Activated CD4-positive, alpha-beta T cell treated with anti-CD3 and anti-CD28 coated beads, Interleukin-2, Interleukin-6, amounts not matched to agents 100 ng/mL and 50 ng/mL, durations not matched to agents 16 hours and 8 hours (primary cell): ENCODE measurements around the gene ZNF500.

ENCODE experiments used
- DNase-seq: peaks from one replicate; pipeline ENCODE4 v3.0.0-alpha.2; 2020

ZNF500 gene

GRCh38 chr16:4766875-4767628 lies at the start of gene ZNF500:
TSS of gene ZNF500 (minus strand) at chr16:4767162. CDS start at chr16:4765978, 1,184 bp downstream.
- peak; percentile 99 for DNase-seq

GRCh38 chr16:4814542-4815173 lies 47.7 kb upstream of the ZNF500 start:
- DNase-seq, result no peak

- no peak for DNase-seq
Measured at GRCh38 chr16:4814046-4814445, 47.1 kb upstream of the ZNF500 start.

DNA sequence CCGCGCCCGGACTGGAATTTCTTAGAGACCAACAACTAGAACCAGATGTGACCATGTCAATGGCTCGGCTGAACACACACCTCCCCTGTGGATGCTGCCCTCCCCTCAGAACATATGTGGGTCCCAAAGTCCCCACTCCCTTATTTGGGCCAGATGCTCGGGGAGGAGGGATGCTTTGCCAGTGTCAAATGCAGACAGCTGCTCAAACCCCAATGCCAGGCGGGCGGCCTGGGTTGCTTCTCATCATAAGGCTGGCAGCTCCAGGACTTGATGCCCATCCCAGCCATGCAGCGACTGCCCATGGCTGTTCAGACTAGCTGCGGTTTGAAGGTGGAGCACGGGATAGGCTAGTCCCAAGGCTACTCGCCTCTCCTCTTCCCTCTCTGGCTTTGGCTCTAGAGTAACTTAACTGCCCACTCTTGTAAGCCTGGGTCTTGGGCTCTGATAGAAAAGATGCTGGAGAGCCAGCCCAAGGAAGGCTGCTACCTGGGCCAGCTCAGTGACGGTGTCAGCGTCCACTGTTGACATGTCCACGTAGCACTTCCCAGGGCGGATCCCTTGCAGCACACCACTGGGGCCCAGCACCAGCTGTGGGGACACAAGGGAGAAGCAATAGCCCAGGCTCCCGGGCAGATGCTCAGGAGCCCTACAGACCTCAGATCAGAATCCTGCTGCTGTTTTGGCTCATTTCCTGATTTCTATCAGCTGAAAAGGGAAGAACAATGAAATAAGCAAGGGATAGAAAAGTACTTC lies 46.5 kb upstream of the ZNF500 start:
- DNase-seq, result no peak

- no peak for DNase-seq
Measured at GRCh38 chr16:4811773-4812172, 44.8 kb upstream of the ZNF500 start.

- no peak for DNase-seq
Measured at GRCh38 chr16:4811242-4811641, 44.3 kb upstream of the ZNF500 start.

GRCh38 chr16:4806280-4806679 lies 39.3 kb upstream of the ZNF500 start:
- no peak for DNase-seq

DNA sequence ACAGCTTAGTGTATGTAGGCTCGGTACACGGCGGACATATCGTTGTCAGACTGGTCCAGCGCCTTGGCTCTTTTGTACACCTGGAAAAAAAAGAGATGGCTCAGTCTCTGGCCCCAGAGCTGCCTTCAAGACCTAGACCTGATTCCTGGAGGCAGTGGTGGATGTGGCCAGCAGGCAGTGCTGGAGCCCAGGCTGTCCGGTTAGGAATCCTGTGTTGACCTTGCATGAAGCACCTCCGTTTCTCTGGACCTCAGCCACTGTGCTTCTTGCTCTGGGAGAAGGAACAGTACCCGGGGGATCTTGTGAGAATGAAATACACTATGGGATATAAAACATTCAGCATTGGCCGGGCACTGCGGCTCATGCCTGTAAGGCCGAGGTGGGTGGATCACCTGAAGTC lies 38.3 kb upstream of the ZNF500 start:
- DNase-seq, result no peak

DNA sequence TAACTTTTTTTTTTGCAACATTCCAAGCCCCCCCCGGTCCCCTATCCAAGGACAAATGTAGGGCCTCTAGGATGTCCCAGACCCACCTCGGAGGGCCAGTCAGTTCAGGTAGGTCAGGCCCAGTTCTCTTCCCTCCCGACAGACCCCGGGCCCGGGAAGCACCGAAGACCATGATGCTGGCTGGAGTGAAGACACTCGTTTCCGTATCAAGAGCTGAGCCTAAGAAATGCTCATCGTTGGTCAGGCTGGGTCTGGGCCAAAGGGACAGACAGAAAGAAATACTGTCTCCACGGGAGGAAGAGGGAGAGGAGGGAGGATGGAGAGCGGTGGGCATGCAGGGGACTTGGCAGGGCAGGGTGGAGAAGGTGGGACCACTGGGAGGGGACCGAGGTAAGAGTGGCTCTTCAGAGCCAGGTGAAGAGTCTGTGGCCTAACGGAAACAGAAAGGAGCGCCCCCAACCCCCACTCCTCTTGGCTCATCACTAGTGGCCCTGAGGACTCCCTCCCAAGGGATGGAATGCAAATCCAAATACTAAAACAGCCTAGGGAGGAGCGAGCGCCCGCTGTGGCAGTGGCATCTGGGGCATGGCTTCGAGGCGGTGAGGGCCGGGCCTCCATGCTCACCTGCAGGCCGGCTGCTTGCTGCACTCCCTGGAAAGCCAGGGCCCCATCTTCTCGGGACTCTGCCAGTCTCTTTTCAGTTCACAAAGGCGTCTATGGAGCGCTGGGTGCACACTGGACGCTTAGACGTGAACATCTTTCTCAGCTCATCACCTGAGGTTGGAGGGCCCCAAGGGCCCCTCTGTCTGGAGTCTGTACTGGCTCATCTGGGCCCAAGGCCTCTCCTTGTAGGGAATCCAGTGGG lies 37.2 kb upstream of the ZNF500 start:
- no peak for DNase-seq

GRCh38 chr16:4803401-4803844 lies 36.5 kb upstream of the ZNF500 start:
- DNase-seq, result no peak

DNA sequence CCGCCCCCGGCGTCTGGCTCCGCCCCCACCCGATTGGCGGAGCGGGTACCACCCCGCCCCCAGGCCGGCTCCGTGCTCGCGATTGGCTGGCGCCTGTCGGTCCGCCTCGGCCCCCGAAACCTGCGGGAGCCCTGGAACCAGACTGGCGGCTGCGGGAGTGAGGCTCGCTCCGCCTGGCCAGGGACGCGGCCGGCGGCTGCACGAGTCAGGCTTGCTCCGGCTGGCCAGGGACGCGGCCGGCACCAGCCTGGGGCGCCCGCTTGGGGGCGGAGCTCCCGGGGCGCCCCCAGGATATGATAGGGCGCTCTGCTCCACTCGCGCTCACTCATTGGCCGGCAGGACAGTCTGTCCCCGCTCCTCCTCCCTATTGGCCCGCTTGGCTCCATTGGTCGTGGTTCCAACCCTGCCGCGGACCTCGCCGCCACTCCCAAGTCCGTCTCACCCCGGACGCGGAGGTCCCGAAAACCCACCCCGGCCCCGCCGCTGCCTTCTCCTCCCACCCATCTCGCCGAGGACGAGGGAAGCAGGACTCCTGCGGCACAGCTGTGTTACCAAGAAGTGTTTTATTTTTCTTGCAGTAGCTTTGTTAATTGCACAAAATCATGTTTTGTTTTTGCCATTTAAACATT lies 35.8 kb upstream of the ZNF500 start:
- peak; percentile 92 for DNase-seq

DNA sequence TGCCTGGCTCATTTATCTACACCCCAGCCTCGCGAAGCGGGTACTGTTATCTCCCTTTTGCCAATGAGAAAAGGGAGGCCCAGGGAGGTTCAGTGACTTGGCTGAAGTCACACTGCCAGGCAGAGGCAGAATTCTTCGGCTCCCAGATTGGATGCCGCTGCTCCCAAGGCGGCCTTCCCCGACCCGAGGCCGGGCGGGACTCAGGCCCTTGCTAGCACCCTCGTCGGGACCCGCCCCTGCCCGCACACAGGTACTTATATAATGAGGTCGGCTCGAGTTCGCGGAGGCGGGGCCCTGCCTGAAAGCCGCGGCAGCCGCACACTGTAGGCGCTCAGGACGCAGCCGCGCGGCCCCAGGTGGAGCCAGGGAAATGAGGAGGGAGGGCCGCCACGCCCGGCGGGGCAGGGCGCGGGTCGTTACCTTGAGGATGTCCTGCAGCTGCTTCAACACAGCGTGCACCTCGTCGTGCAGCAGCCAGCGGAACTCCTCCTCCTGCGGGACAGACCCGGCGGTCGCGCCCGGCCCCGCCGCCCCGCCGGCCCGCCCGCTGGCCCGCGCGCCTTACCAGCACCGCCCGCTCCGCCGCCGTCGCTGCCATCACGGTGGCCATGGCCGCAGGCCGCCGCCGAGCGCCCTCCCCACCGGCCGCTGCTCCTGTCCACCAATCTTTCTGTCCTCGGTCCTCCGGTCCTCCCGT lies 35.1 kb upstream of the ZNF500 start, which contains the start of gene ROGDI:
ROGDI (minus strand) TSS at position 672 of the 697 bp plus-strand sequence; CDS start at position 610, 62 bp downstream.
- peak; percentile 77 for DNase-seq

- no peak for DNase-seq
Measured at GRCh38 chr16:4801051-4801961, 34.3 kb upstream of the ZNF500 start.

DNA sequence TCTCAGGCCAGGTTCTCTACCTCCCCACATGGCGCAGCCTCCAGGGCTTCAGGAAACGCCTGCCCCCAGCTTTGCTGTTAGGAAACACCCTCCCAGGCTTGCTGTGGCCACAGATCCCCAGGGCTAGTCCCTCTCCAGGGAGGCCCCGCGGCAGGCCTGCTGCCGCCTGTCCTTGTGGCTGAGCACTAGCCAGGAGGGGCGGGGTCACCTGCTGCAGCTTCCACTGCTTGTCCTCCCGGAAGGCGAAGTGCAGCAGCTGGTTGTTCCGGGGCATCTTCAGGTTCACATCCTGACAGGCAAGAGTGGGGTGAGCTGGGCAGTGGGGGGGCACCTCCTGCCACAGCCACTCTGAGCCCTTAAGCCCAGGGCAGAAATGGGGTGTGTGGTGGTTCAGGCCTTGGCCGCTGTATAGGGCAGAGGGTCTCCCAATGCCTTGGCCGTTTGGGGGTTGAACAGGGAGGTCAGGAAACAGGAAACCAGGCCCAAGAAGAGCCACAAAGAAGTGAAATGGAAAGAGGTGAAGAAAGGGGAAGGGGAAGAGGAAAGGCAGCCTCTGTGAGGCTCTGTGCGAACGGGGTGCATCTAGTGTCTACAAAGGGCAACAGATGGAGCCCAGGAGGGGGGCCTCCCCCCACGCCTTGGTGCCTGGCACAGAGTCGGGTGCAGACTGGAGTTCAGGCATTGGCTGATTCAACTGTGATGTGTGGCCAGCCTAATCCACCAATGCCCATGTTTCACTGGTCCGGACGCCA lies 33.5 kb upstream of the ZNF500 start:
- DNase-seq, result no peak

GRCh38 chr16:4799171-4799855 lies 32.4 kb upstream of the ZNF500 start:
- no peak for DNase-seq

DNA sequence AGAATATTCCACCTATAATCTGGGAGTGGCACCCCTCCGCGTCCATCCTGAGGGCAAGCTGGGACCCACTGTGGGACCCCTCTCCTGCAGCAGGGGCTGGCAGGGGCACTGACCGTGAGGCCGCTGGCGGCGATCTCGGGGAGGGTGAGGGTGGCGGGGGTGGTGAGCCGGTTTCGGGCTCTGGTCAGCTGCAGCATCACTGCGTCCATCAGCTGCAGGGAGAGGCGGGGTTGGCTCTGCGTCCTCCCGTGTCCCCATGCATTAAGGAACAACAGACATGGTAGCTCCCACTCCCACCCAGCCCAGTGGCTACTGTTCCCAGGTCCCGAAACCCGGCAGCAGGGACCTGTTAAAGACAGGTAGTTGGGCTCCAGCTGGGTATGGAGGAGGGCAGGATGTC lies 31.5 kb upstream of the ZNF500 start:
- DNase-seq, result no peak

DNA sequence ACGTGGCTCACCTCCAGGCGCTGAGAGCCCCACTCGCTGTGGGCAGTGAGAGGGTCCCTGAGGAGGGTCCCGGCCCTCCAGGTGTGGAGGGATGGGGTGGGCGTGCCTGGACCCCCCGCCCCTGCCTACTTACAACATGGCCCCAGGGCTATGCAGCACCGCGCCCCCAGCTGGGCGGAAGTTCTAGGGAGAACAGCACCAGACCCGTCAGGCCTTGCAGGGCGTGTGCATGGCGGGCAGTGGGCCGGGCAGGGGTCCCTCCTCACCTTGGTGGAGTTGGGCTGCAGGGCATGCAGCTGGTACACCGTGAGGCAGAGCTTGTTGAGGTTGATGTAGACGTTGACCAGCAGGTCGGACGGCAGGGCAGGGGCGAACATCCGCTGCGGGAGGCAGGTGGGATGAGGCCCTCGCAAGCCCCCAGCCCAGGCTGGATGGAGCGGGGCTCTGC lies 30.9 kb upstream of the ZNF500 start:
- no peak for DNase-seq

DNA sequence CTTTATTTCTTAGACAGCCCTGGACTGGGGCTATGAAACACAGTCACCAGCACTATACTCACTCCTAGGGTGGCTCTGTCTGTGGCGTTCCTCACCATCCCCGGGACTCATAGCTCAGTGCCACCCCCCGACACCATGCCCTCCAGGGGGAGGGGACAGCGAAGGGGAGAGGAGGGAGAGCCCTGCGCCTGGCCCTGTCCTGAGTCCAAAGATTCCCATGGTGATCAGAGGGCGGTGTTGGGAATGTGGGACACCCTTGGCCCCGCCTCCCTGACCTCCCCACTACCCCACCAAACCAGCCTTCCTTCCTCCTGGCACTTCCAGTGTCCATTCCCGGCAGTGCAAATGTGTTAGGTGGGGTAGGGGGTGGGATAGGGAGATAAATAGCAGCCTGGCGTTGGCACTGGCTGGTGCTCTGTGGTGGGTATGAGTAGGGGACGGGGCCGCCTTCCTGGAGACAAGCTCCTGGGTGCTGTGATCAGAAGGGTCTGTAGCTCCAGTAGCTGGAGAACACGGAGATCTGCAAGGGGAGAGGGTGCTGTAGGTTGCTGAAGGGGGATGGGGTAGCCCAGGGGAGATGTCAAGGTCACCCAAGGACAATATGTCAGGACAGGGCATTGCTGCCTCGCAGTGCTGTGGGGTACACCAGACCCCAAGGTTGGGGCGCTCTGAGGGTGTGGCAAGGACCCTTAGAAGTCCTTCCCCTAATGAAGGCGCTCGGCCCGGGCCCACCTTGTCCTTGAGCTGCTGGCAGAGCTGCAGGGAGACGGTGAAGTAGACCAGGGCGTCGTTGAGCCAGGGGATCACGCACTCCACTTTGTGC lies 30.2 kb upstream of the ZNF500 start:
- no peak for DNase-seq
